ENCODE results near the gene AK2.

GRCh38 chr1:32983020-32983419, 53.7 kb downstream of the AK2 start:
- TF ChIP-seq CTCF (IDR thresholded peaks at IDR 0.05; ENCODE audit: low read length) (no peak), EZH2phosphoT487 (IDR thresholded peaks at IDR 0.05; ENCODE audit: low read length) (no peak), EZH2 (optimal IDR thresholded peaks at IDR 0.05; ENCODE audit: low read depth, low read length) (no peak)

Data from MM.1S (cell line).